GM19193 (cell line): ENCODE results near the gene BMS1.

ENCODE experiments used
- POLR2A ChIP-seq: IDR thresholded peaks from 4 replicates; pipeline ENCODE4 v1.6.1; 2011; ENCODE audit not compliant: insufficient read depth, insufficient read length; ENCODE audit errors: extremely low read depth

BMS1 gene

DNA sequence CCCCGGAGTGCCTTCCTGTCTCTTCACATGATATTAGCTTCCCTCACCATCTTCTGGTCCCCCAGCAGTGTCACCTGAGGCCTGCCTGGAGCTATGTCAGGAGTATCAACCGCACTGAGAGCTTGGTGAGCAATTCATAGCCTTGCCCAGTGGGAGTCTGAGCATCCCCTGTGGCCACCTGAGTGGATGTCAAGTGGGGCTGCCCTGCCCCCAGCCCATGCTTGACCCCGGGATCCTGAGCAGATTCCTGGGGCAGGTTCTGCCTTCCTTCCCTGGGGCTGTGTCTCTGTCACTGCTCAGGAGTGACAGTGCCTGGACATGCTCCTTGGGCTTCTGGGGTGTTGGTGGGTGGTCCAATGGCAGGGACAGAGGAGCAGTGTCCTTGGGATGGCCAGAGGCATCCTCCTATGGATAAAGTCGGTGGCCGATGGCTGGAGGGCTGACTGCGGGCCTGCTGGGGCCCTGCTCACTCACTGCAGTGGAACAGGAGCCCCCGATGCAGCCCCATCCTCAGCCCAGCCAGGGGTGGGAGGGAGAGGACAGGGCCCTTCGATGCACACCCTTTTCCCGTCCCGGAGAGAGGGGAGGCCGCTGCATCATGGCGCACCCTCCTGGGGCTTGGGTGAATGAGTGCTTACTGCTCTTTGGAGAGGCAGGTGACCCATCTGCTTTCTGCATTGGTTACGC, 95.7 kb downstream of the BMS1 start:
- TF ChIP-seq POLR2A: no peak

DNA sequence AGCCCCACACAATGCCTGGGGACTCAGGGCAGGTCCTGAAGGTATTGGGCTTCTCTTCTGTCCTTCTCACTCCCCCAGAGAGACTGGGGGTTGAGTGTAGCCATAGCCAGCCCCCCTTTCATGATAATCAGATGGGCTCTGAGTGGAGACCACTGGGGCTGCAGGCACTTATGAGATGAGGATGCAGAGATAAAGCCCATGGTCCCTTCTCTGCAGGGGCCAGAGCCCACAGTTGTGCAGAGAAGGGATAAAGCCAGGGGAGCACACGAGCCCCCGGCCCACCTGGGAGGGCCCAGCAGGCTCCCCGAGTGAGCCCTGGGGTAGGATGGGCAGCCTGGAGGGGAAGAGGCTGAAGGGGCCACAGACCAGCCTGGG, 96.2 kb downstream of the BMS1 start:
- no peak for TF ChIP-seq POLR2A

DNA sequence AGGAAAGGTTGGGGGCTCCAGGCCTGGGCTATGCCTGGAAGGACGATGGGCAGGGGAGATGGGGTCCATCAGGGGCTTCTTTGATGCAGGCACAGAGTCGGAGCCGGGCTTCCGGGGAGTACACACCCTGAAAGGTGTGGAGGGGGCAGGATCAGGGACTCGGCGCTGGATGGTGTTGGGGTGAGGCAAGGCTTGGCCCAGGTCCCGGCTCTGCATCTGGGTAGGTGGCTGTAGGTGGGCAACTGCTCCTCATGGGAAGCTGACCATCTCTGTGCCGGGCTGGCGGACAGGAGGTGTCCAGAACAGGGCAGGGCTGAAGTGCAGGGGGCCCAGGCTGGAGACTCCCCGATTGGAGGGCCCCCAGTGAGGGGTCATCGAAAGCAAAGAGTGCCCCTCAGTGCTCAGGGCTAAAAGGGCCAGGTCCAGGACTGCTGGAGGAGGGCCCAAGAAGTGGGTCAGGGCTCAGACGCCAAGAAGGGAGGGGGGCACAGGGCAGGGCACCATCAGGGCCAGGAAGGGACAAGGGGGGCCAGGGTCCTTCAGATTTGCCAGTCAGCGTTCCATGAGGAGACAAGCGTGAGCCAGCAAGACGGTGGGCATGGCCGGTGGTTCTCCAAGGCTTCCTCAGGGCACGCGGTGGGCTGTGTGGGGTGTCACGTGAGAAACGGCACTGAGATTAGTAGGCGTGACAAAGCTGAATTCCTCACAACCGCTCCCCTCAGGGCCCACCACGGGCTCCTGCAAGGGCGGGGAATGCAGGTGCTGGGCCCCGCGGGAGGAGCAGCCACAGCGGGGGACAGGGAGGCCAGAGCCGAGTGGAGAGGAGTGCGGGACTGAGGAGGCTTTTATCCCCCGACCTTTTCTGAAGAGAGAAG, 97.0 kb downstream of the BMS1 start:
- no peak for TF ChIP-seq POLR2A

DNA sequence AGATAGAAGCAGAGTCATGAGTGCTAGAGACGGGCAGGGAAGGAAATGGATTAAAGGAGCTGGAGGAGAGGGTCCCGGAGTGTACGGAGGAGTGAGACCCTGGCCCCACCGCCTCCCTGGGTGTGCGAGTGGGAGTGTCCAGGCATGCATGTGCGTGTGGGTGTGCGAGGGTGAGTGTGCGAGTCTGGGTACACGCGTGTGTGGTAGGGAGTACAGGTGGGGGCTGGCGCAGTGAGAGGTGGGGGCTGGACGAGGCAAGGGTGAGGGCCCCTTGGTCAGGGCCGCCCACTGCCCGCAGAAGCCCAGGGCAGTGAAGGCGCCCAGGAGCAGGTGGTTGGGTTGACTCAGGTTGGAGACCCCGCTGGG, 97.6 kb downstream of the BMS1 start:
- TF ChIP-seq POLR2A: no peak

DNA sequence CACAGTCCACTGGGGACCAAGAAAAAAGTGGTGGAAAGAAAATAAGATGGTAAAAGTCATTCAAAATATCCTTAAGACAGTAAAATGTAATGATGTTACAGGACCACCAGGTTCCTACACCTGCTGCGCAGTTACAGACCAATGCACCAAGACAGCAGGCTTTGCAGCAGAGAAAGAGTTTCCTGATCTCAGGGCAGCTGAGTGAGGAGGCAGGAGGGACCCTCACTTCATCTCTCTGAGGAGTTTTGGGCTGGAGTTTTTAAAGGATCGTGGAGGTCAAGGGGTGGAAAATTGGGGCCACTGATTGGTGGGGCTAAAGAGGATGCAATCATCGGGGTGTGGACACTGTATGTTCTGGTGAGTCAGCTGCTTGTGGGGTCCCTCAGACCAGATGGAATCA, 100.0 kb downstream of the BMS1 start:
- TF ChIP-seq POLR2A: no peak
